ENCODE results near the gene ACTR10. TPM values are rescaled to one million over a fixed set of nuclear protein-coding genes. Genes with fewer than 3 reads are reported as not detected.
"Not testable (repeated sequence)": the region's sequence is repeated elsewhere in the genome, so short reads cannot be mapped to it uniquely, and the experiment has no call there.

The ACTR10 gene
- total RNA-seq, 4 donors from 2014 or later = 57.4 to 203 (median 78.8) TPM

GRCh38 chr14:58249611-58250010 is 49.7 kb downstream of the ACTR10 start:
- intact Hi-C loops (cut with DNase I; ENCODE audit: low total_unique reads) = loop anchor here (10.0 kb wide), 1 partner anchor 45 kb away; the partner anchor contains the start of gene ARID4A
- Histone ChIP-seq H3K4me1 (peaks cover 0 to 7% of the 10 kb centered on the region in 2 donors), H3K4me3 (no peak overlapping the region), H3K27ac (no peak overlapping the region), H3K27me3 (no peaks in the 10 kb centered on the region), H3K36me3 (no peaks in the 10 kb centered on the region), H3K9me3 (no peaks in the 10 kb centered on the region)
- TF ChIP-seq, protein P1, sequence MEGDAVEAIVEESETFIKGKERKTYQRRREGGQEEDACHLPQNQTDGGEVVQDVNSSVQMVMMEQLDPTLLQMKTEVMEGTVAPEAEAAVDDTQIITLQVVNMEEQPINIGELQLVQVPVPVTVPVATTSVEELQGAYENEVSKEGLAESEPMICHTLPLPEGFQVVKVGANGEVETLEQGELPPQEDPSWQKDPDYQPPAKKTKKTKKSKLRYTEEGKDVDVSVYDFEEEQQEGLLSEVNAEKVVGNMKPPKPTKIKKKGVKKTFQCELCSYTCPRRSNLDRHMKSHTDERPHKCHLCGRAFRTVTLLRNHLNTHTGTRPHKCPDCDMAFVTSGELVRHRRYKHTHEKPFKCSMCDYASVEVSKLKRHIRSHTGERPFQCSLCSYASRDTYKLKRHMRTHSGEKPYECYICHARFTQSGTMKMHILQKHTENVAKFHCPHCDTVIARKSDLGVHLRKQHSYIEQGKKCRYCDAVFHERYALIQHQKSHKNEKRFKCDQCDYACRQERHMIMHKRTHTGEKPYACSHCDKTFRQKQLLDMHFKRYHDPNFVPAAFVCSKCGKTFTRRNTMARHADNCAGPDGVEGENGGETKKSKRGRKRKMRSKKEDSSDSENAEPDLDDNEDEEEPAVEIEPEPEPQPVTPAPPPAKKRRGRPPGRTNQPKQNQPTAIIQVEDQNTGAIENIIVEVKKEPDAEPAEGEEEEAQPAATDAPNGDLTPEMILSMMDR (IDR thresholded peaks at IDR 0.05) = no peak
- no peak for TF ChIP-seq POLR2A (IDR thresholded peaks at IDR 0.05)
- no peak for DNase-seq

- intact Hi-C loops (cut with DNase I; ENCODE audit: low total_unique reads) = no loop called here
- DNase-seq = no peak
- no peak for TF ChIP-seq POLR2A (IDR thresholded peaks at IDR 0.05)
- TF ChIP-seq, protein P1 (IDR thresholded peaks at IDR 0.05) = no peak
- H3K36me3 ChIP-seq = no peaks in the 10 kb centered on the region
- H3K27ac ChIP-seq = no peak overlapping the region
- no peak overlapping the region for H3K4me3 ChIP-seq
- H3K27me3 ChIP-seq = no peaks in the 10 kb centered on the region
- no peaks in the 10 kb centered on the region for H3K4me1 ChIP-seq
- no peaks in the 10 kb centered on the region for H3K9me3 ChIP-seq
Observed at GRCh38 chr14:58258156-58258555, 58.2 kb downstream of the ACTR10 start.

GRCh38 chr14:58262005-58262404 is 62.1 kb downstream of the ACTR10 start:
- DNase-seq; H3K4me3 ChIP-seq; H3K27me3 ChIP-seq; H3K27ac ChIP-seq; intact Hi-C loops (cut with DNase I; ENCODE audit: low total_unique reads); H3K36me3 ChIP-seq; H3K4me1 ChIP-seq; H3K9me3 ChIP-seq: not testable (repeated sequence)

DNA sequence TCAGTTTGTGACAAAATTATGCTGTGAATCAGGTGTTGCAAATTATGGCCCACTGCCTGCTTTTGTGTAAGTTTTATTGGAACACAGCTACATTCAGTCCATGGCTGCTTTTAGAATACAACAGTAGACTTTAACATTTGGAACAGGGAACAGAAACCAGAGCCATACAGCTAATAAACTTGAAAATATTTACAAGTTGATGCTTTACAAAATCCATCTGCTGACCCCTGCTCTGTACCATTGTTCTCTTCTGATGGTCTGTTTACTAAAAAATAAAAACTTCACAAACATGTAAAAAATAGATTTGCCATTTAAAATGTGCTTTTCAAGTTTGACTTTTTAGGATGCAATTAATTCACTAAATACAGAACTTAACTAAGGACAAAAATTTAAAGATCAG is 65.5 kb downstream of the ACTR10 start:
- TF ChIP-seq, protein P1 (IDR thresholded peaks at IDR 0.05) = no peak
- no peak for TF ChIP-seq POLR2A (IDR thresholded peaks at IDR 0.05)
- intact Hi-C loops (cut with DNase I; ENCODE audit: low total_unique reads) = no loop called here

GRCh38 chr14:58270628-58271027 is 70.7 kb downstream of the ACTR10 start:
- intact Hi-C loops (cut with DNase I; ENCODE audit: low total_unique reads) = no loop called here
- Histone ChIP-seq H3K27ac (no peak overlapping the region), H3K4me3 (no peak overlapping the region), H3K27me3 (no peaks in the 10 kb centered on the region), H3K9me3 (no peaks in the 10 kb centered on the region), H3K4me1 (peaks cover 0 to 3% of the 10 kb centered on the region in 2 donors), H3K36me3 (peaks cover 0 to 2% of the 10 kb centered on the region in 2 donors)
- TF ChIP-seq, protein P1 (IDR thresholded peaks at IDR 0.05) = no peak
- TF ChIP-seq POLR2A (IDR thresholded peaks at IDR 0.05) = no peak
- DNase-seq = no peak

More for the DNA sequence above, 65.5 kb downstream of the ACTR10 start:
- no peaks in the 10 kb centered on the region for H3K27me3 ChIP-seq
- H3K36me3 ChIP-seq = peaks cover 0 to 4% of the 10 kb centered on the region in 2 donors
- no peak overlapping the region for H3K27ac ChIP-seq
- H3K4me1 ChIP-seq = no peaks in the 10 kb centered on the region
- no peaks in the 10 kb centered on the region for H3K9me3 ChIP-seq
- DNase-seq = no peak
- no peak overlapping the region for H3K4me3 ChIP-seq
